HEK293 (cell line): Measurements from ENCODE around the gene LIPE.

Experiments used
- GLI2 ChIP-seq: fragments of 450-650 bp; formaldehyde crosslinking; IDR thresholded peaks from 2 replicates; pipeline ENCODE4; 2017; ENCODE audit warnings: missing biosample characterization, missing genetic modification characterization, low read depth, borderline replicate concordance
- KLF16 ChIP-seq: fragments of 450-650 bp; formaldehyde crosslinking; IDR thresholded peaks from 2 replicates; pipeline ENCODE4 v1.5.1; 2017; ENCODE audit warnings: missing biosample characterization, missing genetic modification characterization
- ZNF121 ChIP-seq: fragments of 450-650 bp; formaldehyde crosslinking; IDR thresholded peaks from 2 replicates; pipeline ENCODE4 v1.5.1; 2016; ENCODE audit warnings: missing biosample characterization, missing genetic modification characterization
- ZNF174 ChIP-seq: fragments of 450-650 bp; formaldehyde crosslinking; IDR thresholded peaks from 2 replicates; pipeline ENCODE4 v1.5.0; 2017; ENCODE audit warnings: missing biosample characterization, mild to moderate bottlenecking, missing genetic modification characterization
- ZNF335 ChIP-seq: fragments of 450-650 bp; formaldehyde crosslinking; conservative IDR thresholded peaks from 2 replicates; pipeline ENCODE4 v1.5.1; 2016; ENCODE audit warnings: missing biosample characterization, missing genetic modification characterization
- ZNF621 ChIP-seq: fragments of 450-650 bp; formaldehyde crosslinking; IDR thresholded peaks from 2 replicates; pipeline ENCODE4 v1.5.1; 2017; ENCODE audit warnings: missing biosample characterization, missing genetic modification characterization
- ZNF785 ChIP-seq: fragments of 450-650 bp; formaldehyde crosslinking; IDR thresholded peaks from 2 replicates; pipeline ENCODE4 v1.5.1; 2016; ENCODE audit warnings: missing biosample characterization, missing genetic modification characterization
- ZNF792 ChIP-seq: fragments of 450-650 bp; formaldehyde crosslinking; IDR thresholded peaks from 2 replicates; pipeline ENCODE4 v1.5.1; 2016; ENCODE audit warnings: missing biosample characterization, missing genetic modification characterization
- TF ChIP-seq, protein P1 (sequence below): fragments of 450-650 bp; formaldehyde crosslinking; IDR thresholded peaks from 2 replicates; pipeline ENCODE4 v1.5.1; 2016; ENCODE audit warnings: missing biosample characterization, missing genetic modification characterization
- TF ChIP-seq, protein P2 (sequence below): sonication (generic); formaldehyde crosslinking; IDR thresholded peaks from 2 replicates; pipeline ENCODE4 v1.8.1; 2022; ENCODE audit warnings: mild to moderate bottlenecking, moderate library complexity, missing genetic modification reagents
- TF ChIP-seq, protein P3 (sequence below): fragments of 450-650 bp; formaldehyde crosslinking; IDR thresholded peaks from 2 replicates; pipeline ENCODE4 v1.5.1; 2017; ENCODE audit warnings: missing biosample characterization, missing genetic modification characterization
- TF ChIP-seq, protein P4 (sequence below): fragments of 450-650 bp; IDR thresholded peaks from 2 replicates; pipeline ENCODE4 v1.5.1; 2018; ENCODE audit warnings: missing biosample characterization, missing genetic modification characterization
- TF ChIP-seq, protein P5 (sequence below): fragments of 450-650 bp; formaldehyde crosslinking; IDR thresholded peaks from 2 replicates; pipeline ENCODE4 v1.5.1; 2016; ENCODE audit warnings: missing biosample characterization, missing genetic modification characterization

DNA sequence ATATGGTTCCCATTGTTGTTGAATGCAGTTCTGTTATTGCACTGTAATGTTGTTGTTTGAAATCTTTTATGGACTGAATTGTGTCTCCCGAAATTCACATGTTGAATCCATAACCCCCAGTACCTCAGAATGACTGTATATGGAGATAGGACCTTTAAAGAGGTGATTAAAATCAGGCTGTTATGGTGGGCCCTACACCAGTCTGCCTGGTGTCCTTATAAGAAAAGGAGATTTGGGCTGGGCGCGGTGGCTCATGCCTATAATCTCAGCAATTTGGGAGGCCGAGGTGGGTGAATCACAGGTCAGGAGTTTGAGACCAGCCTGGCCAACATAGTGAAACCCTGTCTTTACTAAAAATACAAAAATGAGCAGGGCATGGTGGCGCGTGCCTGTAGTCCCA, 8.1 kb upstream of the LIPE start:
- TF ChIP-seq ZNF792 (tag by site-specific recombination), result no peak
- TF ChIP-seq, protein P1, sequence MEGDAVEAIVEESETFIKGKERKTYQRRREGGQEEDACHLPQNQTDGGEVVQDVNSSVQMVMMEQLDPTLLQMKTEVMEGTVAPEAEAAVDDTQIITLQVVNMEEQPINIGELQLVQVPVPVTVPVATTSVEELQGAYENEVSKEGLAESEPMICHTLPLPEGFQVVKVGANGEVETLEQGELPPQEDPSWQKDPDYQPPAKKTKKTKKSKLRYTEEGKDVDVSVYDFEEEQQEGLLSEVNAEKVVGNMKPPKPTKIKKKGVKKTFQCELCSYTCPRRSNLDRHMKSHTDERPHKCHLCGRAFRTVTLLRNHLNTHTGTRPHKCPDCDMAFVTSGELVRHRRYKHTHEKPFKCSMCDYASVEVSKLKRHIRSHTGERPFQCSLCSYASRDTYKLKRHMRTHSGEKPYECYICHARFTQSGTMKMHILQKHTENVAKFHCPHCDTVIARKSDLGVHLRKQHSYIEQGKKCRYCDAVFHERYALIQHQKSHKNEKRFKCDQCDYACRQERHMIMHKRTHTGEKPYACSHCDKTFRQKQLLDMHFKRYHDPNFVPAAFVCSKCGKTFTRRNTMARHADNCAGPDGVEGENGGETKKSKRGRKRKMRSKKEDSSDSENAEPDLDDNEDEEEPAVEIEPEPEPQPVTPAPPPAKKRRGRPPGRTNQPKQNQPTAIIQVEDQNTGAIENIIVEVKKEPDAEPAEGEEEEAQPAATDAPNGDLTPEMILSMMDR (tag by site-specific recombination), result no peak
- no peak for TF ChIP-seq GLI2 (tag by site-specific recombination)
- no peak for TF ChIP-seq ZNF335
- TF ChIP-seq, protein P2, sequence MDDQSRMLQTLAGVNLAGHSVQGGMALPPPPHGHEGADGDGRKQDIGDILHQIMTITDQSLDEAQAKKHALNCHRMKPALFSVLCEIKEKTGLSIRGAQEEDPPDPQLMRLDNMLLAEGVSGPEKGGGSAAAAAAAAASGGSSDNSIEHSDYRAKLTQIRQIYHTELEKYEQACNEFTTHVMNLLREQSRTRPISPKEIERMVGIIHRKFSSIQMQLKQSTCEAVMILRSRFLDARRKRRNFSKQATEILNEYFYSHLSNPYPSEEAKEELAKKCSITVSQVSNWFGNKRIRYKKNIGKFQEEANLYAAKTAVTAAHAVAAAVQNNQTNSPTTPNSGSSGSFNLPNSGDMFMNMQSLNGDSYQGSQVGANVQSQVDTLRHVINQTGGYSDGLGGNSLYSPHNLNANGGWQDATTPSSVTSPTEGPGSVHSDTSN (CRISPR knock-in tag), result no peak
- TF ChIP-seq, protein P3, sequence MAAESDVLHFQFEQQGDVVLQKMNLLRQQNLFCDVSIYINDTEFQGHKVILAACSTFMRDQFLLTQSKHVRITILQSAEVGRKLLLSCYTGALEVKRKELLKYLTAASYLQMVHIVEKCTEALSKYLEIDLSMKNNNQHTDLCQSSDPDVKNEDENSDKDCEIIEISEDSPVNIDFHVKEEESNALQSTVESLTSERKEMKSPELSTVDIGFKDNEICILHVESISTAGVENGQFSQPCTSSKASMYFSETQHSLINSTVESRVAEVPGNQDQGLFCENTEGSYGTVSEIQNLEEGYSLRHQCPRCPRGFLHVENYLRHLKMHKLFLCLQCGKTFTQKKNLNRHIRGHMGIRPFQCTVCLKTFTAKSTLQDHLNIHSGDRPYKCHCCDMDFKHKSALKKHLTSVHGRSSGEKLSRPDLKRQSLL, result no peak
- no peak for TF ChIP-seq ZNF621 (tag by site-specific recombination)
- TF ChIP-seq, protein P4, sequence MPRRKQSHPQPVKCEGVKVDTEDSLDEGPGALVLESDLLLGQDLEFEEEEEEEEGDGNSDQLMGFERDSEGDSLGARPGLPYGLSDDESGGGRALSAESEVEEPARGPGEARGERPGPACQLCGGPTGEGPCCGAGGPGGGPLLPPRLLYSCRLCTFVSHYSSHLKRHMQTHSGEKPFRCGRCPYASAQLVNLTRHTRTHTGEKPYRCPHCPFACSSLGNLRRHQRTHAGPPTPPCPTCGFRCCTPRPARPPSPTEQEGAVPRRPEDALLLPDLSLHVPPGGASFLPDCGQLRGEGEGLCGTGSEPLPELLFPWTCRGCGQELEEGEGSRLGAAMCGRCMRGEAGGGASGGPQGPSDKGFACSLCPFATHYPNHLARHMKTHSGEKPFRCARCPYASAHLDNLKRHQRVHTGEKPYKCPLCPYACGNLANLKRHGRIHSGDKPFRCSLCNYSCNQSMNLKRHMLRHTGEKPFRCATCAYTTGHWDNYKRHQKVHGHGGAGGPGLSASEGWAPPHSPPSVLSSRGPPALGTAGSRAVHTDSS, result no peak
- TF ChIP-seq KLF16 (tag by site-specific recombination), result no peak
- TF ChIP-seq ZNF785 (tag by site-specific recombination), result no peak
- no peak for TF ChIP-seq ZNF174 (tag by site-specific recombination)
- TF ChIP-seq, protein P5, sequence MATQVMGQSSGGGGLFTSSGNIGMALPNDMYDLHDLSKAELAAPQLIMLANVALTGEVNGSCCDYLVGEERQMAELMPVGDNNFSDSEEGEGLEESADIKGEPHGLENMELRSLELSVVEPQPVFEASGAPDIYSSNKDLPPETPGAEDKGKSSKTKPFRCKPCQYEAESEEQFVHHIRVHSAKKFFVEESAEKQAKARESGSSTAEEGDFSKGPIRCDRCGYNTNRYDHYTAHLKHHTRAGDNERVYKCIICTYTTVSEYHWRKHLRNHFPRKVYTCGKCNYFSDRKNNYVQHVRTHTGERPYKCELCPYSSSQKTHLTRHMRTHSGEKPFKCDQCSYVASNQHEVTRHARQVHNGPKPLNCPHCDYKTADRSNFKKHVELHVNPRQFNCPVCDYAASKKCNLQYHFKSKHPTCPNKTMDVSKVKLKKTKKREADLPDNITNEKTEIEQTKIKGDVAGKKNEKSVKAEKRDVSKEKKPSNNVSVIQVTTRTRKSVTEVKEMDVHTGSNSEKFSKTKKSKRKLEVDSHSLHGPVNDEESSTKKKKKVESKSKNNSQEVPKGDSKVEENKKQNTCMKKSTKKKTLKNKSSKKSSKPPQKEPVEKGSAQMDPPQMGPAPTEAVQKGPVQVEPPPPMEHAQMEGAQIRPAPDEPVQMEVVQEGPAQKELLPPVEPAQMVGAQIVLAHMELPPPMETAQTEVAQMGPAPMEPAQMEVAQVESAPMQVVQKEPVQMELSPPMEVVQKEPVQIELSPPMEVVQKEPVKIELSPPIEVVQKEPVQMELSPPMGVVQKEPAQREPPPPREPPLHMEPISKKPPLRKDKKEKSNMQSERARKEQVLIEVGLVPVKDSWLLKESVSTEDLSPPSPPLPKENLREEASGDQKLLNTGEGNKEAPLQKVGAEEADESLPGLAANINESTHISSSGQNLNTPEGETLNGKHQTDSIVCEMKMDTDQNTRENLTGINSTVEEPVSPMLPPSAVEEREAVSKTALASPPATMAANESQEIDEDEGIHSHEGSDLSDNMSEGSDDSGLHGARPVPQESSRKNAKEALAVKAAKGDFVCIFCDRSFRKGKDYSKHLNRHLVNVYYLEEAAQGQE (tag by site-specific recombination), result no peak
- no peak for TF ChIP-seq ZNF121 (tag by site-specific recombination)
